GM18511 (cell line): Measurements from ENCODE around the gene MAP3K1.
"Not testable (repeated sequence)": the region's sequence is repeated elsewhere in the genome, so short reads cannot be mapped to it uniquely, and the experiment has no call there.

ENCODE experiments used
- ATAC-seq: cut with Tn5 transposase; IDR thresholded peaks from one replicate; pipeline ENCODE4 v1.9.1; 2021; ENCODE audit warnings: mild to moderate bottlenecking, moderate library complexity; ENCODE audit not compliant: unreplicated experiment

MAP3K1 gene

DNA sequence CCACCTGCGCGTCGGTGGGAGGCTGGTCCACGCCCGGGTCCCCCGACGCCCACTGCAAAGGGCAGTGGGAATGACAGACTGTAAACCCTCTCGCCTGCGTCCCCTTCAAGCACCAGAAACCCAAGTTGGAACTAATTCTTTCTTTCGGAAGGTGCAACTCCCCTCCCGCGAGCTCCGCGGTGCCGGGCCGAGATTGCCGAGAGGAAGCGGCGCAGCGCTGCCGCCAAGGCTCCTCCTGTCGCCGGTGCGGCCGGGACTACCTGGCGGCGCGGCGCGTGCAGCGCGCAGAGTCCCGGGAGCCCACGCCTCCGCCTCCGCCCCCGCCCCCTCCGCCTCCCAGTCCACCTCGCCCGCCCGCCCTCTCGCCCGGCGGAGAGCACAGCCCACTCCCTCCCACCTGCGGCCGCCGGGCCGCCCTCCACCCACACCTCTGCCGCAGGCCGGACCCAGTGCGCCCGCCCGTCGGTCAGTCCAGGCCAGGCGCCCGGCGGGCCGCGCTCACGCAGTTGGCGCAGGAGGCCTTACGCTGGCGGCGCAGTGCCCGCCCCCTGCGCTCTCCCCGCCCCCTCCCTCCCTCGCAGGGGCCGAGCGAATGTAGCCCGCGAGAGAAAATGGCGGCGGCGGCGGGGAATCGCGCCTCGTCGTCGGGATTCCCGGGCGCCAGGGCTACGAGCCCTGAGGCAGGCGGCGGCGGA is at the start of gene MAP3K1:
MAP3K1 (plus strand) TSS at position 587 of the 695 bp plus-strand sequence; CDS start at position 612, 25 bp downstream.
- ATAC-seq: peak; percentile 57

DNA sequence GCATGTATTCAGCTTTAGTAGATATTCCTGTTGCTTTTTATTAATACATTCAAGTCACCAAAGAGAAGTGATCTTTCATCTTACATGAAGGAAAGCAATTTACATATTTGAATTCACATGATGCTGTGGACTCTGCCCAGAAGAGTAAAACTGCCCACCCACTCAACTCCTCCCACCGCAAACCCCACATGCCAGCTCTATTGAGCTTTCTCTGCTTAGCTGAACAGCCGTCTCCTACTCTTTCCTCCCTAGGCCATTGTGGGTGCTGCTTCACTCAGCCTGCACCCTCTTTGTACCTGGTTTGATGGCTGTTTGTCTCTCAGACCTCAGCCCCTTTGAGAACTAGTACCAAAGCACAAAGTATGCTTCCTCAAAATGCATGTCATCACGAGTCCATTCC is 48.4 kb upstream of the MAP3K1 start:
- no peak for ATAC-seq

DNA sequence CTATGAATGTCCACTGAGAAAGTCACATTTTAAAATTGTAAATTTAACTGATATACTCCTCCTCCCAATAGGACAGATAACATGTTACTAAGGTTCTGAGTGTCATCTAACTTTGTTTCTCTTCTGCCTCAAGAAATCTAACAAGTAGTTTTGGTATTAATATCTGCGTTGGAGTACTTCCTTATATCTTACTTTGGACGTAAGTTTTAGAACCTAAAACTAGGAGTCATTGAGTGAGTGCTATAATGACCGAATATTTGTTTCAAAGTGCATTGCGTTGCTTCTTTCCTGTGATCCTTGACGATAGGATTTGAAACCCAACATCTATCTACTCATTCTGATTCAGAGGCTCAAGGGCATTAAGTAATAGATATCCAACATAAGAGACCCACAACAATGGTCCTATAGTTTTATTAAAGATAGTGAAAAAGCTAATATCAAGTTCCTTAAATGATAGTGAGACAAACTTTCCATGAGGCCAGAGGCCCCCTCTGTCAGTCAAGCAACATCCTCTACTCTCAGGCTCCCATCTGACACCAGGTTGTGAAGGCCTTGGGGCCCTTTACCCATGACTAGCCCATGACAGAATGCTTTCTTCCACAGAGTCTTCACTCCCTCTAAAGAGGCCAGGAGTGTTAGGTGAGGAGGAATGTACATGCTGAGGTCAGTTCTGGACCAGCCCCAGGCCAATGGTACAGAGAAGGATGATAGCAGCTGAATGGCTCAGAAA is 45.3 kb upstream of the MAP3K1 start:
- no peak for ATAC-seq

- ATAC-seq: no peak
Measured at GRCh38 chr5:56772767-56773166, 42.6 kb upstream of the MAP3K1 start.

DNA sequence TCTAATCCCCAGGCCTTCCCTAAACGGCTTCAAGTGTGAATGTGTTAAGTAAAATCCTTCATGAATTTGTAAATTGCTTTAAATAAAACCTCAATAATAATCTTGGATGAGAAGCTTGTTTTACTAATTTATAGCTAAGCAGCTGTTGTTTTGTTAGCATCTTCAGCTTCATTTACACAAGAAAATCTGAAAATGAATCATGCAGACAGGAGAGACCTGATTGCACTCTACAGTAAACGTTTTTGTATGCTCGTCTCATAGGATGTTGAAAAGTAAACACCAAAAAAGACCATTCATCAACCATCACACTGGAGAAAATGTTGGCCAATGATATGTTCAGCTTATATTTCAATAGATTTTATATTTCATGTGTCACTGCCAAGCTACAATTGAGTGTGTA is 40.4 kb upstream of the MAP3K1 start:
- ATAC-seq: no peak

GRCh38 chr5:56776212-56776846 is 39.0 kb upstream of the MAP3K1 start:
- ATAC-seq: not testable (repeated sequence)

DNA sequence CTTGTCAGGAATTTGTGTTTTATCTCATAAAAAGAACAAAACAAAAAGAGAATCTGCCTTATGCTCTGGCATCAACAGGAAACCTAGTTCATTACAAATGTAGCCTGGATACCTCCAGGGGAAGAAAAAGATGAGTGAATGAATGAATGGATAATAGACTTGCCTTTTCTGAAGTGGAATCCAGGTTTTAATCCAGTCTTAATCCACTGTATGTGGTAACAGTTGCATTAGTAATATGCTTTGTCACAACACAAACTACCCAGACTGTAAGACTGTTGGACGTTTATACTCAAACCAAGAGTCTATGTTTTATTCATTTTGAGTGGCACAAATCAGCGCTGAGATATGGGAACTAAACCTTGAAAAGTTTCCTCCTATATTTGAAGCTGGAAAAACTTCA is 32.1 kb upstream of the MAP3K1 start:
- no peak for ATAC-seq

- no peak for ATAC-seq
Measured at GRCh38 chr5:56786346-56786745, 29.0 kb upstream of the MAP3K1 start.

DNA sequence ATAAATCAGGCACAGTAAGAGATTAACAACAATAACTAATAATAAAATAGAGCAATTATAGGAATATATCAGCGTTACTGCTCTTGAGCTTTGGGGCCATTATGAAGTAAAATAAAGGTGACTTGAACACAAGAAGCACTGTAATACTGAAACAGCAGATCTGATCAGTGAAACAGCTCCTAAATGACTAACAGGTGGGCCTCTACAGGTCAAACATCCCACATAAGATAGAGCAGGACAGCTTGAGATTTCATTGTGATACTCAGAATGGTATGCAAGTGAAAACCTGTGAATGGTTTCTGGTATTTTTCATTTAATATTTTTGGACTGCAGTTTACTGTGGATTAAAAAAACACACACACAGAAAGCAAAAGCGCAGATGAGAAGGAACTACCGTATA is 24.0 kb upstream of the MAP3K1 start:
- peak; percentile 68 for ATAC-seq

DNA sequence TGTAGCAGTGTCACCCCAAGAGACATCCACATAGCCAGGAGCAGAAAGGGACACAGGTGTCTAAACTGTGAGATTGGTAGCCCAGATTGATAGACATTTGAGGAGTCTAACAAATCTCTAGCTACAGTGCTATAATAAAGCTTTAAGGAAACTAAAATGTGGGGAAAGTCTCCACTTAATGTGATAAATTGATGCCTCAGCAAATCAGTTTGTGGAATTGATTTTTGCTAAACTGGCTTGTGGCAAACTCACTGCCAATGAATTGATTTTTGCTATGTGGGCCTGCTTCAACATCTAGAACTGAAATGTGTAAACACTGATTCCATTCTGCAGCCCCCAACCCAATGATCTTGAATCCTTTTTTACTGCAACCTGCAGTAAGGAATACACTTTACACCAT is 16.8 kb upstream of the MAP3K1 start:
- no peak for ATAC-seq

GRCh38 chr5:56800186-56800585 is 15.2 kb upstream of the MAP3K1 start:
- ATAC-seq: no peak

GRCh38 chr5:56801256-56801655 is 14.1 kb upstream of the MAP3K1 start:
- ATAC-seq: no peak

- ATAC-seq: no peak
Measured at GRCh38 chr5:56802205-56802604, 13.1 kb upstream of the MAP3K1 start.

- ATAC-seq: no peak
Measured at GRCh38 chr5:56803025-56803424, 12.3 kb upstream of the MAP3K1 start.

DNA sequence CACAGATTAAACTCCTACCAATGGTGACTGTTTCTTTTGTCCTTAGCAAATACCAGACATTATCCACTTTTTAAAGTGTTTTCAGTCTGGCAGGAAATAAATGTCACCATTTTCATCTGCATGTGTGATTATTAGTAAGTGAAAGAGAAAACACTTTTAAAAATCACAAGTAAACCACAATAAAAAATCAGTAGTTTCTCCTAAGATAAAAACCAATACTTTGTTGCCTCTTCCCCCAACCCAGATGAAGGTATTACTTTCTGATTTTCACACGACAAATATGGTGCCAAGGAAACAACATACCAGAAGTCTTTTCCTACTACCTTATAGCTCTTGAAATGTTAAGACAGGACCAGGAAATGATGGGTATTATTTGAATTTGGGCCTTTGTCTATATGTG is 11.5 kb upstream of the MAP3K1 start:
- ATAC-seq: no peak

GRCh38 chr5:56807679-56808078 is 7.7 kb upstream of the MAP3K1 start:
- ATAC-seq: no peak

- no peak for ATAC-seq
Measured at GRCh38 chr5:56808211-56808610, 7.1 kb upstream of the MAP3K1 start.

GRCh38 chr5:56810826-56811225 is 4.5 kb upstream of the MAP3K1 start:
- no peak for ATAC-seq

DNA sequence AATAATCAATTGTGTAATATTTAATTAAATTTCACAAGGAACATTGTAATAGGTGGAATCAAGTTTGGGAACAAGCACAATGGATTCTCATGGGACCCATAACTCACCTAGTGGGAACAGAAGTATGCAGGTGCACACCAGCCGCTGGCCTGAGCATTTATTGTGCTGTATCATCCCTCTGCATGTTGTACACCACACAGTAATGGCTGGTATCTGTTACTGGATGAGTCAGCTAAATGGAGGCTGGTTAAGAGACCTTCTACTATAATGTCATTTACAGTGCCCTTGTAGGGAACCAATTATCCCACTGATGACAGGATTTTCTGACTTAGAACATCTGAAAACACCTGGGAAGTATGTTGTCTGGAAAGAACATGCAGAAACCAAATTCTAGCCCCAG is 3.2 kb upstream of the MAP3K1 start:
- ATAC-seq: no peak

DNA sequence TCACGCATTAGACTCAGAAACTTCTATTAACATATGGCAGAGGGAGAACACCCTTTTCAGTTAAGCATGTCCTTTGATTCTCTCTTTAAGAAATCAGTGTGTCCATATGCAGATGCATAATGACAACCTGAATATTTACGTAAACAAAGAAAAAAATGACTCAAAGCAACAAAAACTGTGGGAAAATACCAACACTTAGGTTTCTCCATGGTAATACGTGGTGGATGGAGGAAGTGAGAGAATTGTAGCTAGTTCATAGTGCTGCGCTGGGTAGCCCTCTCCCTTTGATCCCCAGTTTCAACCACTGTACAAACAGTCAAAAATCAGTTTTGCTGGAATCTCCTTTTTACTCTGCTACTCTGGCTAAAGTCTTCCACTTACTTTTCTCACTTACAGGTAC is 2.0 kb upstream of the MAP3K1 start:
- ATAC-seq: no peak

- ATAC-seq: peak; percentile 3
Measured at GRCh38 chr5:56814361-56814962, 887 bp upstream of the MAP3K1 start.
